PC-9 (cell line): Measurements from ENCODE around the gene VPS13A. TPM values are rescaled to one million over a fixed set of nuclear protein-coding genes. Genes with fewer than 3 reads are reported as not detected.

Experiments
- BruUV-seq: library from RNA; stranded (reverse); fragments of 400-500 nt; replicated peaks from 2 replicates; lab custom pipeline; 2021; lab: Mats Ljungman, UMichigan
- CTCF ChIA-PET: fragments of 300-600 bp; sonication (Branson Sonifier 250); formaldehyde crosslinking; loops from one replicate; lab custom pipeline; 2022; ENCODE audit warnings: antibody characterized with exemption; lab: Charles Lee
- POLR2A ChIA-PET: fragments of 300-600 bp; sonication (Branson Sonifier 250); formaldehyde crosslinking; loops from one replicate; lab custom pipeline; 2022; ENCODE audit warnings: antibody characterized with exemption; ENCODE audit not compliant: unreplicated experiment; lab: Charles Lee
- DNase-seq, 2 experiments: peaks; one replicate each; pipeline versions ENCODE4 v3.0.0 to v3.0.0-alpha.2; 2015 to 2022; ENCODE audit warnings: mixed read lengths in 1 of 2
- H2AFZ ChIP-seq: fragments of 200-600 bp; sonication (generic); 2 replicates; pipeline ENCODE4 v1.8.1; 2017; ENCODE audit warnings: antibody characterized with exemption
- H3F3A ChIP-seq: fragments of 200-600 bp; sonication (generic); 2 replicates; pipeline ENCODE4 v1.8.1; 2017; ENCODE audit warnings: antibody characterized with exemption, mild to moderate bottlenecking, low read depth; ENCODE audit not compliant: insufficient read depth
- H3K27ac ChIP-seq: fragments of 200-600 bp; sonication (generic); 2 replicates; pipeline ENCODE4 v1.6.1; 2016; ENCODE audit warnings: mixed run types
- H3K27me3 ChIP-seq: fragments of 200-600 bp; sonication (generic); 2 replicates; pipeline ENCODE4 v1.6.1; 2016; ENCODE audit warnings: low read depth, mixed run types; ENCODE audit not compliant: insufficient read depth
- H3K36me3 ChIP-seq: fragments of 200-600 bp; sonication (generic); 2 replicates; pipeline ENCODE4 v1.6.1; 2016; ENCODE audit warnings: low read depth, mixed run types
- H3K4me1 ChIP-seq: fragments of 200-600 bp; sonication (generic); replicated peaks from 2 replicates; pipeline ENCODE4 v1.6.1; 2016; ENCODE audit warnings: mixed run types; ENCODE audit not compliant: insufficient read depth
- H3K4me2 ChIP-seq: fragments of 200-600 bp; sonication (generic); 2 replicates; pipeline ENCODE4 v1.6.1; 2017; ENCODE audit warnings: mixed run types
- H3K4me3 ChIP-seq: fragments of 200-600 bp; sonication (generic); 2 replicates; pipeline ENCODE4 v1.6.1; 2016; ENCODE audit warnings: mixed run types
- H3K79me2 ChIP-seq: fragments of 200-600 bp; sonication (generic); 2 replicates; pipeline ENCODE4 v1.6.1; 2017; ENCODE audit warnings: low read depth, mixed run types
- H3K9me2 ChIP-seq: fragments of 200-600 bp; sonication (generic); 2 replicates; pipeline ENCODE4 v1.8.1; 2017; ENCODE audit warnings: mild to moderate bottlenecking; ENCODE audit not compliant: insufficient read depth
- H3K9me3 ChIP-seq: fragments of 200-600 bp; sonication (generic); 2 replicates; pipeline ENCODE4 v1.8.1; 2016; ENCODE audit warnings: low read depth; ENCODE audit not compliant: insufficient read depth
- H4K20me1 ChIP-seq: fragments of 200-600 bp; sonication (generic); 2 replicates; pipeline ENCODE4 v1.8.1; 2017; ENCODE audit not compliant: insufficient read depth
- EZH2 ChIP-seq: fragments of 200-600 bp; sonication (generic); IDR thresholded peaks from 2 replicates; pipeline ENCODE4 v1.8.0; 2017; ENCODE audit warnings: antibody characterized with exemption, low read depth
- intact Hi-C: fragments of 100-400 bp; cut with micrococcal nuclease; formaldehyde crosslinking; loops from one replicate; pipeline ENCODE4 v1.10.0; 2022; ENCODE audit not compliant: unreplicated experiment
- total RNA-seq: library from RNA; stranded (reverse); gene quantifications from 2 replicates; pipeline ENCODE4 v1.2.3, GENCODE V29; 2021
- TF ChIP-seq, protein P1 (sequence below): fragments of 200-600 bp; sonication (generic); conservative IDR thresholded peaks from 2 replicates; pipeline ENCODE4 v1.6.1; 2017; ENCODE audit warnings: mixed run types, antibody characterized with exemption, mild to moderate bottlenecking, moderate library complexity

Gene VPS13A
- total RNA-seq, 1 experiment from 2014 or later: 53.9 TPM

DNA sequence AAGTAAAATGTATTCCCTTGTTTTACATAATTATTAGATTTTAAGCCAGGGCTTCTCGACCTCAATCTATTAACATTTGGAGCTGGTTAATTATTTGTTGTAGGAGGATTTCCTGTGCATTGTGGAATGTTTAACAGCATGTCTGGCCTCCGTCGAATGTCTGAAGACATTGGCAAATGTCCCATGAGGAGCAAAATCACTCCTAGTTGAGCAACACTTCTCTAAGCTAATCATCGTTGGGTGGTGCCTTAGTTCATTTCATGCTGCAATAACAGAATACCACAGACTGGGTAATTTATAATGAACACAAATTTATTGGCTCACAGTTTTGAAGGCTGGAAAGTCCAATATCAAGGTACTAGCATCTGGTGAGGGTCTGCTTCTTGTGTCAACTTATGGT is 13.4 kb upstream of the VPS13A start:
- Histone ChIP-seq H3K4me1 (no peaks in the 10 kb centered on the region), H3K4me2 (no peak overlapping the region), H3K27ac (no peak overlapping the region), H4K20me1 (no peaks in the 10 kb centered on the region), H2AFZ (no peak overlapping the region), H3K9me3 (no peaks in the 10 kb centered on the region), H3K9me2 (no peaks in the 10 kb centered on the region), H3K4me3 (no peak overlapping the region), H3F3A (no peaks in the 10 kb centered on the region), H3K27me3 (no peaks in the 10 kb centered on the region), H3K79me2 (no peaks in the 10 kb centered on the region), H3K36me3 (no peaks in the 10 kb centered on the region)
- no peak for TF ChIP-seq EZH2
- TF ChIP-seq, protein P1, sequence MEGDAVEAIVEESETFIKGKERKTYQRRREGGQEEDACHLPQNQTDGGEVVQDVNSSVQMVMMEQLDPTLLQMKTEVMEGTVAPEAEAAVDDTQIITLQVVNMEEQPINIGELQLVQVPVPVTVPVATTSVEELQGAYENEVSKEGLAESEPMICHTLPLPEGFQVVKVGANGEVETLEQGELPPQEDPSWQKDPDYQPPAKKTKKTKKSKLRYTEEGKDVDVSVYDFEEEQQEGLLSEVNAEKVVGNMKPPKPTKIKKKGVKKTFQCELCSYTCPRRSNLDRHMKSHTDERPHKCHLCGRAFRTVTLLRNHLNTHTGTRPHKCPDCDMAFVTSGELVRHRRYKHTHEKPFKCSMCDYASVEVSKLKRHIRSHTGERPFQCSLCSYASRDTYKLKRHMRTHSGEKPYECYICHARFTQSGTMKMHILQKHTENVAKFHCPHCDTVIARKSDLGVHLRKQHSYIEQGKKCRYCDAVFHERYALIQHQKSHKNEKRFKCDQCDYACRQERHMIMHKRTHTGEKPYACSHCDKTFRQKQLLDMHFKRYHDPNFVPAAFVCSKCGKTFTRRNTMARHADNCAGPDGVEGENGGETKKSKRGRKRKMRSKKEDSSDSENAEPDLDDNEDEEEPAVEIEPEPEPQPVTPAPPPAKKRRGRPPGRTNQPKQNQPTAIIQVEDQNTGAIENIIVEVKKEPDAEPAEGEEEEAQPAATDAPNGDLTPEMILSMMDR: no peak
- CTCF ChIA-PET: no interaction called here
- POLR2A ChIA-PET: no interaction called here
- intact Hi-C loops: loop anchor here (10.0 kb wide), 1 partner anchor 961 kb away; no protein-coding TSS in a partner anchor
- no peak for DNase-seq
- BruUV-seq: no TSS peak

DNA sequence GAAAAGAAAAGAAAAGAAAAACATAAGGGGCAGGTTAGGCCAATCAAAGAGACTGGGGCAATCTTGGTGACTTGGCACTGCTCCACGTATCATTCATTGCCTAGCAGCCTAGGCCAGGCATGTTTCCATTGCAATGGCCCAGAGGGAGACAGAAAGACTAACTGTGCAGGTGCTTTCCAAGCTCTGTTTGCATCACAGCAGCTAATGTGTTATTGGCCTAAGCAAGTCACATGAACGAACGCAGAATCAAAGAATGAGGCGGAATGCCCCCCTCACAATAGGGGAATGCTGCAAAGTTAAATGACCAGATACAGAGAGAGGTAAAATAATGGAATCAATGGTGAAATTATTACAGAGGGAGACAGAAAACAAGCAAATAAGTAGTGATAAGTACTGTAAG is 11.1 kb upstream of the VPS13A start:
- CTCF ChIA-PET: interaction anchor here (1.3 kb wide), 1 partner anchor 50 kb away, joined by 3 read pairs; no protein-coding TSS in a partner anchor
- no peak overlapping the region for H2AFZ ChIP-seq

DNA sequence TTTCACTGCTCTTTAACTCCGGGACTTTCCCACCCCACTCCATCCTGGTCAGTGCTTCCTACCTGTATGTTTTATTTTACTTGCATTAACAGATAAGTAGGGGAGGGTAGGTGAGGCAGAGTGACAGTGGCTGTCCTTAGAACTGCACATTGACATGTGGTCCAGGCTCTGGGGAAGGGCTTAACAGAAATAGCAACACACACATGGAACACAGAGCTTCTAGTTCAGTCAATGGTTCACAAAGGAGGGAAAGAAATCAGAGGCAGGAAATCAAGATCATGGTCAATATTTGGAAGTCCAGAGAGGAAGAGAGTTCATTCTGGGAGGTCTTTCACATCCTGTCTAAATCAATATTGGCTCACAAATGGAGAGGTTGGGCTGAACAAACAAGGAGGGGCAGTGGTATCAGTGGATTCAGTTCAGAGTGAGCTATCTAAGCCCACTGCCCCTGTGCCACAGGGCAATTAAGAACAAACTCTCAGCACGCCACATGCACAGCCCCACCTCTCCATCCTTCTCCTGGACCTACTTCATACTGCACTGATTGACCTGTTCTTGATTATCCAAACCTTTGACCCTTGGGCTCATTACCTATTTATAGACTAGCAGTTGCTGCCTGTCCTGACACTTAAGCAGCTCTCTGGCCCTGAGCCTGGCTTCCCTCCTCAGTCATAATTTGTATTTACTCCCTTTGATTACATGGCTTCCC is 6.2 kb upstream of the VPS13A start:
- intact Hi-C loops: no loop called here
- H3K9me2 ChIP-seq: no peaks in the 10 kb centered on the region
- H3F3A ChIP-seq: no peaks in the 10 kb centered on the region; the same call in 1 of the 2 replicates
- no peak overlapping the region for H3K4me3 ChIP-seq
- no peaks in the 10 kb centered on the region for H3K79me2 ChIP-seq
- ChIA-PET CTCF (no interaction called here), POLR2A (no interaction called here)
- no peak overlapping the region for H2AFZ ChIP-seq
- H3K4me2 ChIP-seq: no peak overlapping the region
- no peaks in the 10 kb centered on the region for H3K36me3 ChIP-seq
- H3K9me3 ChIP-seq: no peaks in the 10 kb centered on the region
- H4K20me1 ChIP-seq: no peaks in the 10 kb centered on the region
- DNase-seq: no peak
- BruUV-seq: no TSS peak
- H3K27ac ChIP-seq: no peak overlapping the region
- TF ChIP-seq EZH2: no peak
- TF ChIP-seq, protein P1: no peak
- no peaks in the 10 kb centered on the region for H3K27me3 ChIP-seq
- H3K4me1 ChIP-seq: no peaks in the 10 kb centered on the region

More for the DNA sequence above, 11.1 kb upstream of the VPS13A start:
- Histone ChIP-seq H3F3A (no peaks in the 10 kb centered on the region), H3K4me1 (no peaks in the 10 kb centered on the region), H3K4me3 (no peak overlapping the region), H4K20me1 (no peaks in the 10 kb centered on the region), H3K27ac (no peak overlapping the region), H3K79me2 (no peaks in the 10 kb centered on the region), H3K9me3 (no peaks in the 10 kb centered on the region), H3K36me3 (no peaks in the 10 kb centered on the region), H3K9me2 (no peaks in the 10 kb centered on the region), H3K4me2 (no peak overlapping the region), H3K27me3 (no peaks in the 10 kb centered on the region)
- BruUV-seq: no TSS peak
- no peak for DNase-seq
- POLR2A ChIA-PET: no interaction called here
- TF ChIP-seq, protein P1: no peak
- no peak for TF ChIP-seq EZH2
- intact Hi-C loops: loop anchor here (10.0 kb wide), 1 partner anchor 959 kb away; no protein-coding TSS in a partner anchor
